Measurements from ENCODE around the gene ABCA10. TPM values are rescaled to one million over a fixed set of nuclear protein-coding genes. Genes with fewer than 3 reads are reported as not detected.

ABCA10 gene
- total RNA-seq, 1 donor from 2014 or later = 9.8 TPM

GRCh38 chr17:69164206-69164605 is 64.4 kb downstream of the ABCA10 start:
- no peaks in the 10 kb centered on the region for H3K4me1 ChIP-seq
- no peak for ATAC-seq
- H3K9me3 ChIP-seq = no peaks in the 10 kb centered on the region
- H3K27me3 ChIP-seq (ENCODE audit: low read depth) = no peaks in the 10 kb centered on the region
- H3K27ac ChIP-seq = no peak overlapping the region
- no peak for TF ChIP-seq CTCF (IDR thresholded peaks at IDR 0.05)
- H3K36me3 ChIP-seq = no peaks in the 10 kb centered on the region
- H3K4me3 ChIP-seq = no peak overlapping the region
- intact Hi-C loops (cut with DNase I) = no loop called here
- no peak for DNase-seq

GRCh38 chr17:69159418-69159817 is 69.2 kb downstream of the ABCA10 start:
- TF ChIP-seq CTCF (IDR thresholded peaks at IDR 0.05) = no peak
- Histone ChIP-seq H3K27me3 (ENCODE audit: low read depth) (no peaks in the 10 kb centered on the region), H3K4me1 (no peaks in the 10 kb centered on the region), H3K27ac (no peak overlapping the region), H3K36me3 (no peaks in the 10 kb centered on the region), H3K4me3 (no peak overlapping the region), H3K9me3 (no peaks in the 10 kb centered on the region)
- no peak for DNase-seq
- intact Hi-C loops (cut with DNase I) = no loop called here
- no peak for ATAC-seq

DNA sequence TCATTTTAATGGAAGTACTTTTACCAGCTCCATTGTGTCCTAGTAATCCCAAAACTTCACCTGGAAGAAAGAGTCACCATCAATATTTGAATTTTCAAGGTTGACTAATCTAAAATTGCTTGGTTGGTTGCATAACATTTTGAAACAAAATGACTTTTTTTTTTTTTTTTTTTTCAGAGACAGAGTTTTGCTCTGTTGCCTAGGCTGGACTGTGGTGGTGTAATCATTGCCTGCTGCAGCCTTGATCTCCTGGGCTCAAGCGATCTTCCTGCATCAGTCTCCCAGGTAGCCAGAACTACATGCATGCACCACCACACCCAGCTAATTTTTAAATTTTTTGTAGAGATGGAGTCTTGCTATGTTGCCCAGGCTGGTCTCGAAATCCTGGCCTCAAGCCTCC is 74.4 kb downstream of the ABCA10 start:
- ATAC-seq (no peak), DNase-seq (no peak)
- intact Hi-C loops (cut with DNase I) = no loop called here
- Histone ChIP-seq H3K4me1 (peaks cover 7% of the 10 kb centered on the region), H3K27me3 (ENCODE audit: low read depth) (no peaks in the 10 kb centered on the region), H3K4me3 (no peak overlapping the region), H3K36me3 (no peaks in the 10 kb centered on the region), H3K27ac (no peak overlapping the region), H3K9me3 (no peaks in the 10 kb centered on the region)
- no peak for TF ChIP-seq CTCF (IDR thresholded peaks at IDR 0.05)

- no peak overlapping the region for H3K27ac ChIP-seq
- intact Hi-C loops (cut with DNase I) = no loop called here
- ATAC-seq (no peak), DNase-seq (no peak)
- H3K4me3 ChIP-seq = no peak overlapping the region
- TF ChIP-seq CTCF (IDR thresholded peaks at IDR 0.05) = no peak
- no peaks in the 10 kb centered on the region for H3K27me3 ChIP-seq (ENCODE audit: low read depth)
- H3K9me3 ChIP-seq = no peaks in the 10 kb centered on the region
- H3K4me1 ChIP-seq = peaks cover 7% of the 10 kb centered on the region
- H3K36me3 ChIP-seq = no peaks in the 10 kb centered on the region
These were observed 78.3 kb downstream of the ABCA10 start for GRCh38 chr17:69150333-69150732.

DNA sequence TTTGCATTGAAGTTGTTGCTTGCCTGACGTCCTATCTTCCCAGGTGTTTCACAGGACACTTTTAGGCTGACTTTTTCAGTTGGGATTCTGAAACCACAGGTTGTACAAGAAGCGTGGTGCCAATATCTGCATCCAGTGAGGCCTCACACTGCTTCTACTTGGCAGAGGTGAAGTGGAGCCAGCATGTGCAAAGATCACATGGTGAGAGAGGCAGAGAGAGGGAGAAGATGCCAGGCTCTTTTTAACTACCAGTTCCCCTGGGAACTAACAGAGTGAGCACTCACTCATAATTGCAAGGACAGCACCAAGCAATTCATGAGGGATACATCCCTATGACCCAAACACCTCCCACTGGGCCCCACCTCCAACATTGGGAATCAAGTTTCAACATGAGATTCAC is 81.2 kb downstream of the ABCA10 start:
- no peaks in the 10 kb centered on the region for H3K9me3 ChIP-seq
- no peak for ATAC-seq
- intact Hi-C loops (cut with DNase I) = no loop called here

More for the DNA sequence above, 81.2 kb downstream of the ABCA10 start:
- Histone ChIP-seq H3K27me3 (ENCODE audit: low read depth) (no peaks in the 10 kb centered on the region), H3K27ac (no peak overlapping the region), H3K36me3 (no peaks in the 10 kb centered on the region), H3K4me1 (peaks cover 7% of the 10 kb centered on the region), H3K4me3 (no peak overlapping the region)
- no peak for TF ChIP-seq CTCF (IDR thresholded peaks at IDR 0.05)
- no peak for DNase-seq
